ENCODE measurements around the gene SIK2.

DNA sequence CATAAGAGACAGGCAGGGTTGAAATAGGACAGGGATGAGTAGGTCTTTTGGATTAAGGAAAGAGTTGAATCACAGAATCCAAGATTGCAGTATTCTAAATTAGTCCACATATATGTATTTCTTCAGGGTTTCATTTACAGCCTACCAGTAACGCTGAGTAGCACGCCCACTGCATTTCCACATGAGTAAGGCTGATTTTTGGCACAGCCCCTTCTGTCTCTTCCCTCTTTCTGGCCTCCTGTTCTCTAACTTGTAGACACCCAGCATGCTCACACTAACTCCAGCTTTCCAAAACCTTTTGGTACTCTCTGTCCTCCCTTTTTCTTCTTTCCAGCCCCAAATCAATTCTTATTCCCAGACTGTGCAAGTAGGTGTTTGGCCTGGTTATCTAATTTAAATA, 3.7 kb upstream of the SIK2 start:
- TF ChIP-seq, protein P1, sequence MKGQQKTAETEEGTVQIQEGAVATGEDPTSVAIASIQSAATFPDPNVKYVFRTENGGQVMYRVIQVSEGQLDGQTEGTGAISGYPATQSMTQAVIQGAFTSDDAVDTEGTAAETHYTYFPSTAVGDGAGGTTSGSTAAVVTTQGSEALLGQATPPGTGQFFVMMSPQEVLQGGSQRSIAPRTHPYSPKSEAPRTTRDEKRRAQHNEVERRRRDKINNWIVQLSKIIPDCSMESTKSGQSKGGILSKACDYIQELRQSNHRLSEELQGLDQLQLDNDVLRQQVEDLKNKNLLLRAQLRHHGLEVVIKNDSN (IDR thresholded peaks at IDR 0.05): no peak
- TF ChIP-seq, protein P2, sequence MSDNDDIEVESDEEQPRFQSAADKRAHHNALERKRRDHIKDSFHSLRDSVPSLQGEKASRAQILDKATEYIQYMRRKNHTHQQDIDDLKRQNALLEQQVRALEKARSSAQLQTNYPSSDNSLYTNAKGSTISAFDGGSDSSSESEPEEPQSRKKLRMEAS (IDR thresholded peaks at IDR 0.05): no peak
- TF ChIP-seq CREB1 (IDR thresholded peaks at IDR 0.05; ENCODE audit: low read depth): no peak
- no peak for TF ChIP-seq RAD21 (IDR thresholded peaks at IDR 0.05; ENCODE audit: low read depth)
- no peak for TF ChIP-seq EGR1 (IDR thresholded peaks at IDR 0.05)
- TF ChIP-seq EP300 (IDR thresholded peaks at IDR 0.05; ENCODE audit: borderline replicate concordance): no peak
- TF ChIP-seq TAF1 (IDR thresholded peaks at IDR 0.05; ENCODE audit: low read depth): no peak
- TF ChIP-seq, protein P3, sequence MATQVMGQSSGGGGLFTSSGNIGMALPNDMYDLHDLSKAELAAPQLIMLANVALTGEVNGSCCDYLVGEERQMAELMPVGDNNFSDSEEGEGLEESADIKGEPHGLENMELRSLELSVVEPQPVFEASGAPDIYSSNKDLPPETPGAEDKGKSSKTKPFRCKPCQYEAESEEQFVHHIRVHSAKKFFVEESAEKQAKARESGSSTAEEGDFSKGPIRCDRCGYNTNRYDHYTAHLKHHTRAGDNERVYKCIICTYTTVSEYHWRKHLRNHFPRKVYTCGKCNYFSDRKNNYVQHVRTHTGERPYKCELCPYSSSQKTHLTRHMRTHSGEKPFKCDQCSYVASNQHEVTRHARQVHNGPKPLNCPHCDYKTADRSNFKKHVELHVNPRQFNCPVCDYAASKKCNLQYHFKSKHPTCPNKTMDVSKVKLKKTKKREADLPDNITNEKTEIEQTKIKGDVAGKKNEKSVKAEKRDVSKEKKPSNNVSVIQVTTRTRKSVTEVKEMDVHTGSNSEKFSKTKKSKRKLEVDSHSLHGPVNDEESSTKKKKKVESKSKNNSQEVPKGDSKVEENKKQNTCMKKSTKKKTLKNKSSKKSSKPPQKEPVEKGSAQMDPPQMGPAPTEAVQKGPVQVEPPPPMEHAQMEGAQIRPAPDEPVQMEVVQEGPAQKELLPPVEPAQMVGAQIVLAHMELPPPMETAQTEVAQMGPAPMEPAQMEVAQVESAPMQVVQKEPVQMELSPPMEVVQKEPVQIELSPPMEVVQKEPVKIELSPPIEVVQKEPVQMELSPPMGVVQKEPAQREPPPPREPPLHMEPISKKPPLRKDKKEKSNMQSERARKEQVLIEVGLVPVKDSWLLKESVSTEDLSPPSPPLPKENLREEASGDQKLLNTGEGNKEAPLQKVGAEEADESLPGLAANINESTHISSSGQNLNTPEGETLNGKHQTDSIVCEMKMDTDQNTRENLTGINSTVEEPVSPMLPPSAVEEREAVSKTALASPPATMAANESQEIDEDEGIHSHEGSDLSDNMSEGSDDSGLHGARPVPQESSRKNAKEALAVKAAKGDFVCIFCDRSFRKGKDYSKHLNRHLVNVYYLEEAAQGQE (IDR thresholded peaks at IDR 0.05; ENCODE audit: low read depth): no peak
- TF ChIP-seq YY1 (IDR thresholded peaks at IDR 0.05; ENCODE audit: low read depth): no peak
- no peak for TF ChIP-seq TEAD4 (IDR thresholded peaks at IDR 0.05)
- no peak for TF ChIP-seq NFIC (IDR thresholded peaks at IDR 0.05)
- no peak for TF ChIP-seq TCF12 (IDR thresholded peaks at IDR 0.05; ENCODE audit: low read depth)

All from Ishikawa (cell line).